ENCODE results near the gene MAB21L1.

DNA sequence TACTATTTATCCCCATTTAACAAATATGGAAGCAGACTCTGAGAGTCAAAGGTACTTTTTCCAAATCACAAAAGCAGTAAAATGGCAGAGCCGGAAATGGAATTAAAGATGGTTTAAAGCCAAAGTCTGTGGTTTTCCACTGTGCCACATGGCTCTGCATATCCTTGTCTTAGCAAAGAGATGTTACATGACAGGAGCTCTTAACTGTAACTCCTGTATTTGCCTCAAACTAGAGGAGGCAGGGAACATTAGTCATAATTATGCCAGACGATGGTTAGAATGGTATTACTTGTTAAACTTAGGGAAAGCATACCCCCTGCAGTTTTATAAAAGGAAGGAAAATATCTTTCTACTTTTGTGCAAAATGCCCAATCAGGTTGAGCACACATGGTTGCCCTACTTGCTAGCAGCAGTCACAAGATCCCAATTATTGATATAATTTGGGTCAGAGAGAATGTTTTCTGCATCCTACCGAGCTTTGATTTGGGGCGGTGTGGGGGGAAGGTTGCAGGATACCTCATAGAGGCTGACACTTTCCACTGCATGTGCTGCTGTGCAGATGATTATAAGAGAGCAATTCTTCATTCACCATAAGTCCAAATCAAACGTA lies 42.0 kb upstream of the MAB21L1 start:
- TF ChIP-seq SUZ12 (IDR thresholded peaks at IDR 0.05; ENCODE audit: extremely low read depth, insufficient read depth, insufficient read length) (no peak), YY1 (IDR thresholded peaks at IDR 0.05; ENCODE audit: insufficient read depth, insufficient read length) (no peak)

Measured in NT2/D1 (cell line).